GM18498 (cell line): ENCODE data around the gene KLHL13.

ENCODE experiments used
- ATAC-seq: cut with Tn5 transposase; IDR thresholded peaks from one replicate; pipeline ENCODE4 v1.9.1; 2021; ENCODE audit warnings: mild to moderate bottlenecking, moderate library complexity; ENCODE audit not compliant: unreplicated experiment

Gene KLHL13

DNA sequence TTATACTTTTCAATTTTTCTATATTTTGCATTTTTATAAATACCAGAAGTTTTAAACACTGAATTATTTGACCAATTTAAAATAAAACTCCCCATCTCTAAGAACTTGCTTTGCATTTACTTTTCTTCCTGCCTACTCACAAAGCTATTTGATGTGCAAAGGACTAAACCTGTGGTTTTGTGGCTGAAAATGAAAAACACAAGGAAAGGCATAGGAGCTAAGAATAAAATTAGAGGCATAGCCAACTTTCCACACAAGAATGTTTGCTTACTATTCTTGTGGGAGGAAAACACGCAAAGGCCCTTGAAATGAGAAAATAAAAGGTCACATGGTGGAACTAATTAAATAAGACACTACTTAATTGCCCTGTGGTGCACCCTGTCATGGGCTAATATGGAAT, 221.2 kb downstream of the KLHL13 start:
- no peak for ATAC-seq

DNA sequence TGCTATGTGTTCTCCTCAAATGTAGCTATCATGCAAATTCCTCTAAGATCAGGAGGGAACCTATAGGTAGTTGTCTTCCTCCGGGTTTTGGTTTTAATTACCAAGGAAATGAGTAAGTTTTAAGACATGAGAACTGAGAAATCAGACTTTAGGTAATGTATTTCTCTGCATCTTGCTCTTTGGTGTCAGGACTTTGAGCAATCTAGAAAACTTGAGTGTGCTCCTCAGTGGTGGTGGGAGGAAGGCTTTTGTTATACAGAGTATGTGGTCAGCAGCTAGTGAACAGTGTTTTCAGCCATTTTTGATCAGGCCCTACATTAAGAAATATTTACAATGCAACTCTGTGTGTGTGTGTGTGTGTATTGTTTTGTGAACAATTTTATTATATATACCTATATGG, 224.1 kb downstream of the KLHL13 start:
- ATAC-seq = no peak

DNA sequence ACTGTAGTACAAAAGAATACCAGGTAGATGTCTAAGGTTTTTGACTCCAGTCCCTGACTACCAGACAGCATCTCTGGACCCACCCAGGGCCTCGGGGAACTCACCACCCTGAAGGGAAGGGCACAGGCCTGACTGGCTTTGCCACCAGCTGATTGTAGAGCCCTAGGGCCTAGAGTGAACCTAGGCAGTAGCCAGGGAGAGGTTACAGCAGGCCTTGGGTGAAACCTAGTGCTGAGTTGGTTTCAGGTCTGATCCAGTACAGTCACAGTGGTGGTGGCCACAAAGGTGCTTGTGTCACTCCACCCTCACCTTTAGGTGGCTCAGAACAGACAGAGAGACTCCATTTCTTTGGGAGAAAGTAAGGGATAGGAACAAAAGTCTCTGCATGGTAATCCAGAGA, 244.8 kb downstream of the KLHL13 start:
- no peak for ATAC-seq

DNA sequence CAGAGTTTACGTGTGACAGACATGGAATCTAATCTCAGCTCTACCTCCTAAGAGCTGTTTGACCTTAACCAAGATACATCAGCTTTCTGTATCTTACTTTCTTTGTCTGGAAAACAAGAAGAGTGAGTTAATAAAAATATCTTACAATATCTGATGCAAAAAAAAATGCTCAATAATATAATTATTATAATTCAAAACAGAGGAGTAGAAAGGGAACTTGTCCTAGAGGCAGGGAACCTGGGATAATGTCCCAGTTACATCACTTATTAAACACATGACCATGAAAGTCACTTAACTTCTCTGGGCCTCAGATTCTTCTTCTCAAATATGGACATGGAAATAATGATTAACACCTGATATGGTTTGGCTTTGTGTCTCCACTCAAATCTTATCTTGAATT, 256.1 kb downstream of the KLHL13 start:
- no peak for ATAC-seq

DNA sequence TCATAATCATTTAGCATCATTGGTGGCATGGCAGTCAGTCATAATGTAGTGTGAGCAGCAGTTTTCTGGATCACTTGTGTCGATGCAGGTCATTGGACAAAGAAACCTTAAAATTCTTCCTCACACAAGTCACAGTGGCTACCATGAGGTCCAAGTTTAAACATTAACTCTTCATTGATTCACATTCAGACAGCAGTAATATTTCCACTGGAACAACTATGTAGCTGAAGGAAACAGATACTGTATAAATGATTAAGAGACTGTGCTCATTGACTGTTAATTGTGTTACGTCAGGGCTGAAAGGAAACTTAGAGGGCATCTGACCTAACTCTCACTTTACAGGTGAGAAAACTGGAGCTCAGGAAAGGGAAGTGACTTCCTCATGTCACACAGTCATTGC, 261.8 kb downstream of the KLHL13 start:
- ATAC-seq = no peak

DNA sequence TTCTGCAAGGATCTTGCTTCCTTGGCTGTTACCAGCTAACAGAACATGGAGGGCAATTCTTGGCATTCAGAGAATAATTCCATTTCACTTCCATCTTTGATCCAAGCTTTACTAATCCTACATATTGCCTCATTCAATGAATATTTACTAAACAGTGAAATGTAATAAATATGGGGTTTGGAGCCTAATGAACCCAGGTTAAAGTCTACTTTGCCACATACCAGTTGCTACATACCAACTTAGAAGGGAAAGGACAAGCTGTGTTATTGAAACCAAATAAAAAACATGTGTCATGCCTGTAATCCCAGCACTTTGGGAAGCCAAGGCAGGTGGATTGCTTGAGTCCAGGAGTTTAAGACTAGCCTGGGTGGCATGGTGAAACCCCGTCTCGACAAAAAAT, 265.6 kb downstream of the KLHL13 start:
- ATAC-seq = no peak
